HEK293 (cell line): ENCODE measurements around the gene IGF1R.

Experiments
- CTCF ChIA-PET: fragments of 350-600 bp; formaldehyde crosslinking; extraction: SDS; loops from one replicate; lab custom pipeline; 2021; ENCODE audit warnings: antibody characterized with exemption; lab: Yijun Ruan, JAX
- POLR2A ChIA-PET: fragments of 300-600 bp; formaldehyde crosslinking; extraction: SDS; loops from one replicate; lab custom pipeline; 2020; ENCODE audit warnings: antibody characterized with exemption, inconsistent platforms; lab: Yijun Ruan, JAX
- H3K27ac ChIP-seq: fragments of 200-500 bp; sonication (Bioruptor generic); 2 replicates; pipeline ENCODE4 v1.5.1; 2014; ENCODE audit warnings: low read depth, low read length, control low read depth, inconsistent platforms; ENCODE audit errors: extremely low read depth
- H3K36me3 ChIP-seq, 2 experiments: fragments of 200-500 bp in 1 of 2; sonication (Bioruptor generic) in 1 of 2; 1 replicate in 1 of 2; 2 replicates in 1 of 2; pipeline ENCODE4 v1.5.1; 2014 to 2017; ENCODE audit warnings: inconsistent platforms in 2 of 2, low read length in 2 of 2; ENCODE audit not compliant: control insufficient read depth in 2 of 2, insufficient read depth in 1 of 2
- H3K4me1 ChIP-seq: fragments of 200-500 bp; sonication (Bioruptor generic); 2 replicates; pipeline ENCODE4 v1.5.1; 2014; ENCODE audit warnings: mild to moderate bottlenecking, low read length, inconsistent platforms; ENCODE audit not compliant: control insufficient read depth, insufficient read depth
- H3K4me3 ChIP-seq: 2 replicates; pipeline ENCODE4 v1.5.1; 2011; ENCODE audit warnings: low read depth, mild to moderate bottlenecking, control low read depth, low read length, moderate library complexity
- H3K9me3 ChIP-seq: fragments of 200-500 bp; sonication (Bioruptor generic); 2 replicates; pipeline ENCODE4 v1.5.1; 2014; ENCODE audit warnings: low read depth, low read length, inconsistent platforms; ENCODE audit not compliant: control insufficient read depth, insufficient read depth
- ATF2 ChIP-seq: fragments of 450-650 bp; formaldehyde crosslinking; IDR thresholded peaks from 2 replicates; pipeline ENCODE4 v1.5.1; 2016; ENCODE audit warnings: missing biosample characterization, missing genetic modification characterization, low read depth
- HOXC10 ChIP-seq: sonication (generic); formaldehyde crosslinking; IDR thresholded peaks from 2 replicates; pipeline ENCODE4 v1.8.1; 2023; ENCODE audit warnings: mild to moderate bottlenecking, missing genetic modification reagents
- REST ChIP-seq: fragments of 450-650 bp; formaldehyde crosslinking; IDR thresholded peaks from 2 replicates; pipeline ENCODE4 v1.5.1; 2016; ENCODE audit warnings: missing biosample characterization, missing genetic modification characterization
- TRIM28 ChIP-seq: IDR thresholded peaks from 2 replicates; pipeline ENCODE4 v1.6.1; 2011; ENCODE audit warnings: low read length, control low read depth, borderline replicate concordance
- ZFP41 ChIP-seq: fragments of 450-650 bp; formaldehyde crosslinking; IDR thresholded peaks from 2 replicates; pipeline ENCODE4 v1.5.1; 2016; ENCODE audit warnings: missing biosample characterization, missing genetic modification characterization, borderline replicate concordance
- ZNF155 ChIP-seq: fragments of 450-650 bp; formaldehyde crosslinking; IDR thresholded peaks from 2 replicates; pipeline ENCODE4 v1.5.1; 2016; ENCODE audit warnings: missing biosample characterization, missing genetic modification characterization
- ZNF174 ChIP-seq: fragments of 450-650 bp; formaldehyde crosslinking; IDR thresholded peaks from 2 replicates; pipeline ENCODE4 v1.5.0; 2017; ENCODE audit warnings: missing biosample characterization, mild to moderate bottlenecking, missing genetic modification characterization
- ZNF221 ChIP-seq: fragments of 450-650 bp; formaldehyde crosslinking; IDR thresholded peaks from 2 replicates; pipeline ENCODE4 v1.5.1; 2017; ENCODE audit warnings: missing biosample characterization, missing genetic modification characterization, borderline replicate concordance
- ZNF239 ChIP-seq: fragments of 450-650 bp; formaldehyde crosslinking; IDR thresholded peaks from 2 replicates; pipeline ENCODE4 v1.5.1; 2016; ENCODE audit warnings: missing biosample characterization, missing genetic modification characterization
- ZNF248 ChIP-seq: fragments of 450-650 bp; formaldehyde crosslinking; IDR thresholded peaks from 2 replicates; pipeline ENCODE4 v1.5.1; 2017; ENCODE audit warnings: missing biosample characterization, missing genetic modification characterization
- ZNF350 ChIP-seq: fragments of 450-650 bp; formaldehyde crosslinking; IDR thresholded peaks from 2 replicates; pipeline ENCODE4 v1.5.0; 2017; ENCODE audit warnings: missing biosample characterization, mild to moderate bottlenecking, missing genetic modification characterization
- ZNF354C ChIP-seq: fragments of 450-650 bp; formaldehyde crosslinking; IDR thresholded peaks from 2 replicates; pipeline ENCODE4 v1.5.1; 2016; ENCODE audit warnings: missing biosample characterization, missing genetic modification characterization, low read depth, borderline replicate concordance
- ZNF549 ChIP-seq: fragments of 450-650 bp; IDR thresholded peaks from 2 replicates; pipeline ENCODE4 v1.5.1; 2018; ENCODE audit warnings: missing biosample characterization, missing genetic modification characterization, mild to moderate bottlenecking, inconsistent platforms, moderate library complexity
- ZNF626 ChIP-seq: fragments of 450-650 bp; sonication (Bioruptor Pico); formaldehyde crosslinking; IDR thresholded peaks from 2 replicates; pipeline ENCODE4 v1.5.1; 2018; ENCODE audit warnings: missing biosample characterization, missing genetic modification characterization, inconsistent platforms
- ZNF629 ChIP-seq: fragments of 450-650 bp; formaldehyde crosslinking; IDR thresholded peaks from 2 replicates; pipeline ENCODE4 v1.5.1; 2017; ENCODE audit warnings: missing biosample characterization, missing genetic modification characterization
- ZNF747 ChIP-seq: fragments of 450-650 bp; formaldehyde crosslinking; IDR thresholded peaks from 2 replicates; pipeline ENCODE4 v1.5.1; 2016; ENCODE audit warnings: missing biosample characterization, missing genetic modification characterization
- ZSCAN18 ChIP-seq: fragments of 450-650 bp; formaldehyde crosslinking; IDR thresholded peaks from 2 replicates; pipeline ENCODE4 v1.5.1; 2016; ENCODE audit warnings: missing biosample characterization, missing genetic modification characterization
- TF ChIP-seq, protein P1 (sequence below): fragments of 450-650 bp; formaldehyde crosslinking; IDR thresholded peaks from 2 replicates; pipeline ENCODE4 v1.5.1; 2016; ENCODE audit warnings: missing biosample characterization, missing genetic modification characterization
- TF ChIP-seq, protein P2 (sequence below): IDR thresholded peaks from 2 replicates; pipeline ENCODE4 v1.6.1; 2011; ENCODE audit warnings: mild to moderate bottlenecking, low read depth, low read length, borderline replicate concordance

The IGF1R gene

DNA sequence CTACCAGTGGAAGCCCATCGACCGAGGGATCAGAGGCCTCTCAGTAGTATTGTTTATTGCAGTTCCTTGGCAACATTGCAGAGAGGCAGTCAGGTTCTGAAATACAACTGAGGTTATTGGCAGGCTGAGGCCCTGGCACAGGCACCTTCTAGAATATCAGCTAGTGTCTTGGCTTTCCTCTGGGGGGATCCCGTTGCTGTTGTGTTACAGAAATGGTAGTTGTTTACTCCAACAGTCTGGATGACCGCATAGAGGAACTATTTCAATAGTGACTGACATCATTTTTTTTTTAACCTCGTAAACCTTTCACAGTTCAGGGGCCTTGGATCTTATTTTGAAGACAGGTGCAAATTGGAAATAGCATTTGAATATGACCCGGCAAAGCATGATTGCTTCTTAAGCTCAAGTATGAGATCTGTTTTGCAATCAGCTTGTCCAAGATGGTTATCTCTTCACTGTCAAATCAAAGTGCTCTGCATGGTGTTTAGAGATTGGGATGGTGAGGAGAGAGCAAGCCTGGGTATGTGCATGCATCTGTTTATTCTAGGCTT is 295.3 kb downstream of the IGF1R start:
- ChIA-PET CTCF (interaction anchor here (0.6 kb wide), 1 partner anchor 223 kb away, joined by 4 read pairs; no protein-coding TSS in a partner anchor), POLR2A (no interaction called here)
- no peak overlapping the region for H3K4me3 ChIP-seq
- H3K9me3 ChIP-seq: no peaks in the 10 kb centered on the region
- TF ChIP-seq ZNF549 (tag by site-specific recombination): no peak
- peak; percentile 42; the same call in 1 of the 2 replicates for TF ChIP-seq ZNF629 (tag by site-specific recombination)
- TF ChIP-seq ATF2 (tag by site-specific recombination): 0 out of 2 replicates have a peak, but pooled peaks have one; percentile 7
- H3K27ac ChIP-seq: no peak overlapping the region
- H3K36me3 ChIP-seq: peaks cover 16 to 73% of the 10 kb centered on the region in 2 experiments; a peak in 2 of 3 replicates
- H3K4me1 ChIP-seq: no peaks in the 10 kb centered on the region

GRCh38 chr15:98946301-98947255 is 298.2 kb downstream of the IGF1R start:
- TF ChIP-seq HOXC10 (no peak), ZSCAN18 (tag by site-specific recombination) (no peak), ZNF626 (tag by site-specific recombination) (no peak), ZNF248 (tag by site-specific recombination) (no peak), ZFP41 (tag by site-specific recombination) (no peak), TRIM28 (no peak), ZNF174 (tag by site-specific recombination) (no peak), REST (tag by site-specific recombination) (no peak), ZNF747 (tag by site-specific recombination) (no peak), ZNF350 (tag by site-specific recombination) (no peak), ZNF239 (no peak), ZNF155 (tag by site-specific recombination) (no peak), ZNF354C (tag by site-specific recombination) (no peak), ZNF221 (tag by site-specific recombination) (no peak)
- TF ChIP-seq, protein P1, sequence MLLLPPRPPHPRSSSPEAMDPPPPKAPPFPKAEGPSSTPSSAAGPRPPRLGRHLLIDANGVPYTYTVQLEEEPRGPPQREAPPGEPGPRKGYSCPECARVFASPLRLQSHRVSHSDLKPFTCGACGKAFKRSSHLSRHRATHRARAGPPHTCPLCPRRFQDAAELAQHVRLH (tag by site-specific recombination): no peak
- TF ChIP-seq, protein P2, sequence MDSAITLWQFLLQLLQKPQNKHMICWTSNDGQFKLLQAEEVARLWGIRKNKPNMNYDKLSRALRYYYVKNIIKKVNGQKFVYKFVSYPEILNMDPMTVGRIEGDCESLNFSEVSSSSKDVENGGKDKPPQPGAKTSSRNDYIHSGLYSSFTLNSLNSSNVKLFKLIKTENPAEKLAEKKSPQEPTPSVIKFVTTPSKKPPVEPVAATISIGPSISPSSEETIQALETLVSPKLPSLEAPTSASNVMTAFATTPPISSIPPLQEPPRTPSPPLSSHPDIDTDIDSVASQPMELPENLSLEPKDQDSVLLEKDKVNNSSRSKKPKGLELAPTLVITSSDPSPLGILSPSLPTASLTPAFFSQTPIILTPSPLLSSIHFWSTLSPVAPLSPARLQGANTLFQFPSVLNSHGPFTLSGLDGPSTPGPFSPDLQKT: no peak
- TF ChIP-seq, all 188 proteins: peak for 0
- ChIA-PET POLR2A (no interaction called here), CTCF (interaction anchor here (1.0 kb wide), 2 partner anchors 15 to 428 kb away, joined by 3 read pairs; no protein-coding TSS in a partner anchor)
- Histone ChIP-seq H3K4me1 (no peaks in the 10 kb centered on the region), H3K9me3 (no peaks in the 10 kb centered on the region), H3K4me3 (no peak overlapping the region), H3K36me3 (peaks cover 16 to 77% of the 10 kb centered on the region in 2 experiments; a peak in 2 of 3 replicates), H3K27ac (no peak overlapping the region)
